Gastroesophageal sphincter (tissue), 3 donors: ENCODE results near the gene STARD8.

Source experiments
- CTCF ChIP-seq, 4 experiments: fragments of 200-600 bp in 2 of 4; fragments of 450-650 bp in 2 of 4; sonication (generic) in 1 of 4; IDR thresholded peaks; one replicate each; pipeline ENCODE4 v1.5.1; 2017 to 2019; ENCODE audit warnings: antibody characterized with exemption in 4 of 4, mild to moderate bottlenecking in 2 of 4, moderate library complexity in 2 of 4
- EP300 ChIP-seq: sonication (generic); formaldehyde crosslinking; IDR thresholded peaks from one replicate; pipeline ENCODE4 v1.6.1; 2017; ENCODE audit warnings: antibody characterized with exemption, mild to moderate bottlenecking
- POLR2A ChIP-seq, 2 donors: fragments of 450-650 bp; IDR thresholded peaks; one replicate each; pipeline ENCODE4 v1.6.1; 2017; ENCODE audit warnings: antibody characterized with exemption in 2 of 2, mild to moderate bottlenecking in 2 of 2, moderate library complexity in 1 of 2
- POLR2AphosphoS5 ChIP-seq: sonication (generic); formaldehyde crosslinking; IDR thresholded peaks from one replicate; pipeline ENCODE4 v1.6.1; 2017; ENCODE audit warnings: antibody characterized with exemption

GRCh38 chrX:68696267-68696990 lies 49.0 kb downstream of the STARD8 start:
- TF ChIP-seq CTCF (IDR thresholded peaks at IDR 0.05) = no peak
- TF ChIP-seq EP300 = no peak
- TF ChIP-seq POLR2A (IDR thresholded peaks at IDR 0.05) = no peak
- no peak for TF ChIP-seq POLR2AphosphoS5
